LNCaP clone FGC (cell line): ENCODE measurements around the gene RNF103.
A peak's percentile ranks its signal among the peaks of the same experiment; 100 is the strongest.

Experiments used
- DNase-seq: peaks from one replicate; pipeline ENCODE4 v3.0.0-alpha.2; 2011; ENCODE audit warnings: low read depth
- H3K4me3 ChIP-seq: 2 replicates; pipeline ENCODE4 v1.5.1; 2011; ENCODE audit warnings: mild to moderate bottlenecking, low read depth, low read length, control low read depth
- CTCF ChIP-seq: IDR thresholded peaks from 2 replicates; pipeline ENCODE4 v1.5.1; 2012; ENCODE audit warnings: mild to moderate bottlenecking; ENCODE audit not compliant: control insufficient read depth, insufficient read depth; ENCODE audit errors: extremely low read depth

Gene RNF103

GRCh38 chr2:86625096-86625495 is 1.4 kb upstream of the RNF103 start:
- DNase-seq, result no peak
- TF ChIP-seq CTCF, result no peak
- no peak overlapping the region for H3K4me3 ChIP-seq

- peak overlapping the region; percentile 58 for H3K4me3 ChIP-seq
- TF ChIP-seq CTCF, result no peak
- no peak for DNase-seq
These were observed 542 bp upstream of the RNF103 start for GRCh38 chr2:86624267-86624547.

GRCh38 chr2:86623043-86623493 is 597 bp downstream of the RNF103 start:
- DNase-seq, result no peak

GRCh38 chr2:86622519-86623042 is 1.1 kb downstream of the RNF103 start:
- H3K4me3 ChIP-seq, result peak overlapping the region; percentile 79
- DNase-seq, result no peak
- no peak for TF ChIP-seq CTCF

More at GRCh38 chr2:86623043-86623493, 597 bp downstream of the RNF103 start:
- H3K4me3 ChIP-seq, result peak overlapping the region; percentile 79
- no peak for TF ChIP-seq CTCF

- TF ChIP-seq CTCF, result no peak
- peak overlapping the region; percentile 79 for H3K4me3 ChIP-seq
- DNase-seq, result no peak
These were observed 2.3 kb downstream of the RNF103 start for GRCh38 chr2:86621280-86621943.

GRCh38 chr2:86617738-86618137 is 5.9 kb downstream of the RNF103 start:
- no peak for TF ChIP-seq CTCF
- DNase-seq, result no peak
- H3K4me3 ChIP-seq, result no peak overlapping the region

GRCh38 chr2:86617153-86617552 is 6.5 kb downstream of the RNF103 start:
- TF ChIP-seq CTCF, result no peak
- no peak for DNase-seq

More at GRCh38 chr2:86617153-86617552, 6.5 kb downstream of the RNF103 start:
- H3K4me3 ChIP-seq, result no peak overlapping the region
